Neural cell (in vitro differentiated cells): ENCODE data around the gene NCS1. TPM values are rescaled to one million over a fixed set of nuclear protein-coding genes. Genes with fewer than 3 reads are reported as not detected.

Experiments
- H2AFZ ChIP-seq: fragments of 200-600, 300-800 bp; sonication (generic), shearing (Covaris generic); 2 replicates; pipeline ENCODE4 v1.6.0; 2014; ENCODE audit warnings: low read depth, mild to moderate bottlenecking, antibody characterized with exemption, low read length, moderate library complexity
- H3F3A ChIP-seq: fragments of 200-600 bp; shearing (Covaris generic); 2 replicates; pipeline ENCODE4 v1.6.1; 2016; ENCODE audit warnings: mild to moderate bottlenecking, moderate library complexity, mixed read lengths, antibody characterized with exemption, low read length; ENCODE audit not compliant: insufficient read depth, poor library complexity, severe bottlenecking
- H3K27ac ChIP-seq: fragments of 200-600, 300-800 bp; sonication (generic), shearing (Covaris generic); 2 replicates; pipeline ENCODE4 v1.5.1; 2014; ENCODE audit warnings: mild to moderate bottlenecking, low read length, moderate library complexity
- H3K27me3 ChIP-seq: fragments of 300-800, 200-600 bp; sonication (generic), shearing (Covaris generic); 2 replicates; pipeline ENCODE4 v1.6.0; 2014; ENCODE audit warnings: mild to moderate bottlenecking, low read depth, low read length, moderate library complexity; ENCODE audit not compliant: insufficient read depth
- H3K36me3 ChIP-seq: fragments of 300-800, 200-600 bp; sonication (generic), shearing (Covaris generic); 2 replicates; pipeline ENCODE4 v1.5.1; 2014; ENCODE audit warnings: mild to moderate bottlenecking, antibody characterized with exemption, low read length, moderate library complexity; ENCODE audit not compliant: insufficient read depth
- H3K4me2 ChIP-seq: fragments of 300-800, 200-600 bp; sonication (generic), shearing (Covaris generic); 2 replicates; pipeline ENCODE4 v1.6.0; 2014; ENCODE audit warnings: mild to moderate bottlenecking, low read length
- H3K4me3 ChIP-seq: fragments of 300-800, 200-600 bp; sonication (generic), shearing (Covaris generic); 2 replicates; pipeline ENCODE4 v1.5.1; 2014; ENCODE audit warnings: mild to moderate bottlenecking, low read length, moderate library complexity
- H3K79me2 ChIP-seq: fragments of 200-600 bp; shearing (Covaris generic); replicated peaks from 2 replicates; pipeline ENCODE4 v1.6.0; 2014; ENCODE audit warnings: mild to moderate bottlenecking, low read length, moderate library complexity; ENCODE audit not compliant: insufficient read depth
- H3K9ac ChIP-seq: fragments of 300-800, 200-600 bp; sonication (generic), shearing (Covaris generic); 2 replicates; pipeline ENCODE4 v1.6.1; 2016; ENCODE audit warnings: mild to moderate bottlenecking, low read length, mixed read lengths
- H3K9me2 ChIP-seq: fragments of 200-600 bp; shearing (Covaris generic); 2 replicates; pipeline ENCODE4 v1.6.1; 2016; ENCODE audit warnings: mild to moderate bottlenecking, low read length, mixed read lengths; ENCODE audit not compliant: insufficient read depth
- H3K9me3 ChIP-seq: fragments of 200-600, 300-800 bp; sonication (generic), shearing (Covaris generic); 2 replicates; pipeline ENCODE4 v1.6.1; 2016; ENCODE audit warnings: mild to moderate bottlenecking, mixed run types, low read length, moderate library complexity, mixed read lengths
- H4K20me1 ChIP-seq: fragments of 200-600 bp; shearing (Covaris generic); 2 replicates; pipeline ENCODE4 v1.6.1; 2016; ENCODE audit warnings: mild to moderate bottlenecking, mixed run types; ENCODE audit not compliant: insufficient read depth
- CTCF ChIP-seq: fragments of 450-650 bp; IDR thresholded peaks from 2 replicates; pipeline ENCODE4 v1.5.1; 2014; ENCODE audit warnings: antibody characterized with exemption, mild to moderate bottlenecking, moderate library complexity; ENCODE audit not compliant: poor library complexity, severe bottlenecking
- EP300 ChIP-seq: fragments of 450-650 bp; conservative IDR thresholded peaks from 2 replicates; pipeline ENCODE4 v1.6.1; 2014; ENCODE audit warnings: antibody characterized with exemption, mild to moderate bottlenecking, moderate library complexity; ENCODE audit not compliant: poor library complexity, severe bottlenecking
- EZH2 ChIP-seq: fragments of 200-600, 300-800 bp; shearing (Covaris generic), sonication (generic); IDR thresholded peaks from 2 replicates; pipeline ENCODE4 v1.6.1; 2014; ENCODE audit warnings: antibody characterized with exemption, low read length, borderline replicate concordance, mild to moderate bottlenecking; ENCODE audit not compliant: insufficient read depth, poor library complexity, severe bottlenecking
- MXI1 ChIP-seq: fragments of 450-650 bp; conservative IDR thresholded peaks from 2 replicates; pipeline ENCODE4 v1.6.1; 2014; ENCODE audit warnings: antibody characterized with exemption, mild to moderate bottlenecking; ENCODE audit not compliant: poor library complexity, severe bottlenecking
- POLR2AphosphoS5 ChIP-seq: IDR thresholded peaks from 2 replicates; pipeline ENCODE4 v1.6.1; 2012
- RAD21 ChIP-seq: fragments of 450-650 bp; conservative IDR thresholded peaks from 2 replicates; pipeline ENCODE4 v1.6.1; 2014; ENCODE audit warnings: antibody characterized with exemption, mild to moderate bottlenecking, moderate library complexity
- REST ChIP-seq: IDR thresholded peaks from 2 replicates; pipeline ENCODE4 v1.6.1; 2012; ENCODE audit warnings: borderline replicate concordance
- SMC3 ChIP-seq: fragments of 450-650 bp; conservative IDR thresholded peaks from 2 replicates; pipeline ENCODE4 v1.6.1; 2014; ENCODE audit warnings: antibody characterized with exemption, mild to moderate bottlenecking, moderate library complexity; ENCODE audit not compliant: poor library complexity
- TAF1 ChIP-seq: IDR thresholded peaks from 2 replicates; pipeline ENCODE4 v1.6.1; 2012; ENCODE audit warnings: low read depth
- polyA plus RNA-seq: library from polyadenylated mRNA; depleted of rRNA; stranded (reverse); fragments of >200 nt; gene quantifications from 2 replicates; pipeline ENCODE4 v1.2.3, GENCODE V29; 2014

The NCS1 gene
- polyA plus RNA-seq, 1 donor from 2014 or later = 73.3 TPM

- H3K4me3 ChIP-seq = peak overlapping the region; percentile 64
Observed at GRCh38 chr9:130266236-130267098, 94.3 kb downstream of the NCS1 start.

More at GRCh38 chr9:130266236-130267098, 94.3 kb downstream of the NCS1 start:
- peaks cover 44% of the 10 kb centered on the region for H3K27me3 ChIP-seq
- H4K20me1 ChIP-seq = no peaks in the 10 kb centered on the region
- no peaks in the 10 kb centered on the region for H3K9me2 ChIP-seq
- no peak overlapping the region for H3K4me2 ChIP-seq
- H3K27ac ChIP-seq = no peak overlapping the region
- TF ChIP-seq TAF1 (no peak), REST (no peak), EZH2 (no peak), EP300 (no peak), MXI1 (no peak), RAD21 (no peak), CTCF (no peak), SMC3 (no peak), POLR2AphosphoS5 (no peak)
- no peaks in the 10 kb centered on the region for H3K9me3 ChIP-seq
- no peak overlapping the region for H2AFZ ChIP-seq
- H3K9ac ChIP-seq = no peak overlapping the region
- H3K36me3 ChIP-seq = no peaks in the 10 kb centered on the region
- H3F3A ChIP-seq = no peaks in the 10 kb centered on the region
- H3K79me2 ChIP-seq = no peaks in the 10 kb centered on the region
